Activated CD8-positive, alpha-beta memory T cell treated with anti-CD3 and anti-CD28 coated beads, Interleukin-2, amount 50 U/mL, for 48 hours (primary cell): ENCODE measurements around the gene CORO2B.

Source experiments
- DNase-seq: peaks from one replicate; pipeline ENCODE4 v3.0.0-alpha.2; 2020

The CORO2B gene

GRCh38 chr15:68709876-68710275, 131.1 kb downstream of the CORO2B start:
- DNase-seq, result no peak

- no peak for DNase-seq
These were observed 131.7 kb downstream of the CORO2B start for GRCh38 chr15:68710536-68710935.

GRCh38 chr15:68711406-68711805, 132.6 kb downstream of the CORO2B start:
- DNase-seq, result no peak

GRCh38 chr15:68712886-68713285, 134.1 kb downstream of the CORO2B start:
- DNase-seq, result no peak

GRCh38 chr15:68713874-68714273, 135.1 kb downstream of the CORO2B start:
- no peak for DNase-seq

- DNase-seq, result no peak
These were observed 136.3 kb downstream of the CORO2B start for GRCh38 chr15:68715111-68715510.

- DNase-seq, result no peak
These were observed 139.2 kb downstream of the CORO2B start for GRCh38 chr15:68717951-68718350.

GRCh38 chr15:68718468-68718867, 139.7 kb downstream of the CORO2B start:
- no peak for DNase-seq

- DNase-seq, result no peak
These were observed 140.3 kb downstream of the CORO2B start for GRCh38 chr15:68719051-68719450.

- no peak for DNase-seq
These were observed 140.9 kb downstream of the CORO2B start for GRCh38 chr15:68719672-68720071.

GRCh38 chr15:68721886-68722285, 143.1 kb downstream of the CORO2B start:
- DNase-seq, result no peak

- no peak for DNase-seq
These were observed 146.9 kb downstream of the CORO2B start for GRCh38 chr15:68725736-68726135.

GRCh38 chr15:68726246-68726645, 147.5 kb downstream of the CORO2B start:
- no peak for DNase-seq

GRCh38 chr15:68729789-68730411, 151.1 kb downstream of the CORO2B start:
- no peak for DNase-seq

- DNase-seq, result no peak
These were observed 151.7 kb downstream of the CORO2B start for GRCh38 chr15:68730471-68730919.

- DNase-seq, result no peak
These were observed 152.4 kb downstream of the CORO2B start for GRCh38 chr15:68730976-68731897.

- no peak for DNase-seq
These were observed 153.7 kb downstream of the CORO2B start for GRCh38 chr15:68732451-68732850.

- no peak for DNase-seq
These were observed 154.9 kb downstream of the CORO2B start for GRCh38 chr15:68733666-68734065.

GRCh38 chr15:68734352-68734751, 155.6 kb downstream of the CORO2B start:
- no peak for DNase-seq

GRCh38 chr15:68734881-68735280, 156.1 kb downstream of the CORO2B start:
- DNase-seq, result no peak

- DNase-seq, result no peak
These were observed 156.8 kb downstream of the CORO2B start for GRCh38 chr15:68735610-68736009.

- no peak for DNase-seq
These were observed 160.7 kb downstream of the CORO2B start for GRCh38 chr15:68739390-68740080.

GRCh38 chr15:68743256-68743655, 164.5 kb downstream of the CORO2B start:
- no peak for DNase-seq

- DNase-seq, result no peak
These were observed 170.6 kb downstream of the CORO2B start for GRCh38 chr15:68749365-68749764.
